H9 (cell line): Measurements from ENCODE around the gene SPOUT1. TPM values are rescaled to one million over a fixed set of nuclear protein-coding genes. Genes with fewer than 3 reads are reported as not detected.

Experiments
- DNase-seq: peaks from one replicate; pipeline ENCODE4 v3.0.0-alpha.2; 2017
- H2AFZ ChIP-seq: one replicate; pipeline ENCODE4 v1.6.1; 2013; ENCODE audit warnings: mild to moderate bottlenecking, low read length, control low read depth, moderate library complexity
- H2AK5ac ChIP-seq: 2 replicates; pipeline ENCODE4 v1.6.1; 2013; ENCODE audit warnings: low read length, control low read depth, mixed read lengths; ENCODE audit not compliant: insufficient read length
- H2BK120ac ChIP-seq: one replicate; pipeline ENCODE4 v1.6.1; 2013; ENCODE audit warnings: low read depth, mild to moderate bottlenecking, low read length, control low read depth, inconsistent platforms; ENCODE audit not compliant: poor library complexity, severe bottlenecking
- H2BK12ac ChIP-seq: 2 replicates; pipeline ENCODE4 v1.6.1; 2013; ENCODE audit warnings: low read length, control low read depth, mixed read lengths, low read depth; ENCODE audit not compliant: insufficient read length
- H2BK15ac ChIP-seq: 2 replicates; pipeline ENCODE4 v1.6.1; 2013; ENCODE audit warnings: low read depth, low read length, control low read depth
- H2BK20ac ChIP-seq: one replicate; pipeline ENCODE4 v1.6.1; 2013; ENCODE audit warnings: low read depth, mild to moderate bottlenecking, low read length, control low read depth, inconsistent platforms; ENCODE audit not compliant: poor library complexity, severe bottlenecking
- H2BK5ac ChIP-seq: 2 replicates; pipeline ENCODE4 v1.6.1; 2013; ENCODE audit warnings: low read length, control low read depth, mixed read lengths; ENCODE audit not compliant: insufficient read length
- H3K14ac ChIP-seq: 2 replicates; pipeline ENCODE4 v1.6.1; 2013; ENCODE audit warnings: low read length, control low read depth; ENCODE audit not compliant: insufficient read depth
- H3K18ac ChIP-seq: 2 replicates; pipeline ENCODE4 v1.6.1; 2013; ENCODE audit warnings: low read depth, mild to moderate bottlenecking, mixed read lengths, low read length, control low read depth; ENCODE audit not compliant: insufficient read length
- H3K23ac ChIP-seq: 2 replicates; pipeline ENCODE4 v1.6.1; 2013; ENCODE audit warnings: low read length, control low read depth, mixed read lengths, low read depth; ENCODE audit not compliant: insufficient read length
- H3K23me2 ChIP-seq: 2 replicates; pipeline ENCODE4 v1.6.1; 2013; ENCODE audit warnings: low read depth, mild to moderate bottlenecking, mixed read lengths, low read length, control low read depth; ENCODE audit not compliant: insufficient read length, poor library complexity, severe bottlenecking
- H3K27ac ChIP-seq: 2 replicates; pipeline ENCODE4 v1.5.1; 2013; ENCODE audit warnings: low read length, control low read depth, mixed read lengths, low read depth; ENCODE audit not compliant: insufficient read length
- H3K27me3 ChIP-seq: 2 replicates; pipeline ENCODE4 v1.6.1; 2013; ENCODE audit warnings: low read length, control low read depth, inconsistent platforms; ENCODE audit not compliant: insufficient read depth
- H3K4ac ChIP-seq: 2 replicates; pipeline ENCODE4 v1.6.1; 2013; ENCODE audit warnings: low read depth, mild to moderate bottlenecking, control low read depth, inconsistent platforms, low read length, moderate library complexity
- H3K4me1 ChIP-seq: 2 replicates; pipeline ENCODE4 v1.6.1; 2013; ENCODE audit warnings: low read length, control low read depth, inconsistent platforms; ENCODE audit not compliant: insufficient read depth
- H3K4me2 ChIP-seq: 2 replicates; pipeline ENCODE4 v1.6.1; 2013; ENCODE audit warnings: low read length, control low read depth, mixed read lengths; ENCODE audit not compliant: insufficient read length, insufficient read depth
- H3K56ac ChIP-seq: 2 replicates; pipeline ENCODE4 v1.6.1; 2013; ENCODE audit warnings: low read depth, mild to moderate bottlenecking, mixed read lengths, low read length, control low read depth; ENCODE audit not compliant: insufficient read length
- H3K79me1 ChIP-seq: 2 replicates; pipeline ENCODE4 v1.6.1; 2013; ENCODE audit warnings: low read depth, mild to moderate bottlenecking, moderate library complexity, low read length, control low read depth, inconsistent platforms; ENCODE audit not compliant: insufficient read depth, poor library complexity, severe bottlenecking
- H3K79me2 ChIP-seq: 2 replicates; pipeline ENCODE4 v1.6.1; 2013; ENCODE audit warnings: low read length, control low read depth, inconsistent platforms; ENCODE audit not compliant: insufficient read depth
- H3K9ac ChIP-seq: 2 replicates; pipeline ENCODE4 v1.6.1; 2013; ENCODE audit warnings: low read length, control low read depth, mixed read lengths; ENCODE audit not compliant: insufficient read length; ENCODE audit errors: extremely low read depth
- H3K9me3 ChIP-seq: one replicate; pipeline ENCODE4 v1.6.1; 2013; ENCODE audit warnings: low read depth, low read length, inconsistent platforms; ENCODE audit not compliant: control insufficient read depth
- H3T11ph ChIP-seq: one replicate; pipeline ENCODE4 v1.6.1; 2013; ENCODE audit warnings: mild to moderate bottlenecking, low read length, control low read depth, inconsistent platforms
- H4K20me1 ChIP-seq: one replicate; pipeline ENCODE4 v1.6.1; 2013; ENCODE audit not compliant: control insufficient read depth, insufficient read length, insufficient read depth
- H4K5ac ChIP-seq: 2 replicates; pipeline ENCODE4 v1.6.1; 2013; ENCODE audit warnings: low read depth, mild to moderate bottlenecking, mixed read lengths, low read length, control low read depth; ENCODE audit not compliant: insufficient read length
- H4K8ac ChIP-seq: replicated peaks from 2 replicates; pipeline ENCODE4 v1.6.1; 2013; ENCODE audit warnings: low read length, control low read depth, mixed read lengths, low read depth; ENCODE audit not compliant: insufficient read length
- H4K91ac ChIP-seq: 2 replicates; pipeline ENCODE4 v1.6.1; 2013; ENCODE audit warnings: low read depth, mild to moderate bottlenecking, moderate library complexity, mixed read lengths, low read length, control low read depth; ENCODE audit not compliant: insufficient read length
- H3K27ac Mint-ChIP-seq, 3 experiments: 2 replicates in 2 of 3; 3 replicates in 1 of 3; pipeline ENCODE4 v1.8.0; 2020 to 2021; ENCODE audit warnings: mixed read lengths in 3 of 3, mild to moderate bottlenecking in 1 of 3, moderate library complexity in 1 of 3
- H3K27me3 Mint-ChIP-seq: 2 replicates; pipeline ENCODE4 v1.8.0; 2021; ENCODE audit warnings: low read depth, mild to moderate bottlenecking, moderate library complexity, mixed read lengths
- H3K36me3 Mint-ChIP-seq, 3 experiments: 2 replicates in 2 of 3; 3 replicates in 1 of 3; pipeline ENCODE4 v1.8.0; 2020 to 2021; ENCODE audit warnings: low read depth in 3 of 3, mixed read lengths in 3 of 3; ENCODE audit not compliant: insufficient read depth in 1 of 3
- H3K4me1 Mint-ChIP-seq, 2 experiments: 2 replicates each; pipeline ENCODE4 v1.8.0; 2020; ENCODE audit warnings: mixed read lengths in 2 of 2
- H3K4me3 Mint-ChIP-seq, 2 experiments: 2 replicates in 1 of 2; 3 replicates in 1 of 2; pipeline ENCODE4 v1.8.0; 2020 to 2021; ENCODE audit warnings: mild to moderate bottlenecking in 2 of 2, mixed read lengths in 2 of 2, moderate library complexity in 1 of 2
- H3K9me3 Mint-ChIP-seq, 2 experiments: 2 replicates in 1 of 2; 3 replicates in 1 of 2; pipeline ENCODE4 v1.8.0; 2020; ENCODE audit warnings: mild to moderate bottlenecking in 2 of 2, mixed read lengths in 2 of 2, moderate library complexity in 1 of 2
- CTCF ChIP-seq: fragments of 200-600 bp; sonication (generic); conservative IDR thresholded peaks from 3 replicates; pipeline ENCODE4 v1.8.0; 2021; ENCODE audit warnings: antibody characterized with exemption, mild to moderate bottlenecking
- WGBS: extraction: QIAGEN DNeasy Blood & Tissue Kit; methylation state at CpG from one replicate; pipeline ENCODE4 v1.1.7; 2013; ENCODE audit warnings: missing lambda C conversion rate, low lambda C conversion rate, mixed read lengths; ENCODE audit not compliant: insufficient read length; ENCODE audit errors: extremely low coverage; 5-methylcytosine and 5-hydroxymethylcytosine counted together
- total RNA-seq: library from RNA; stranded (reverse); gene quantifications from 2 replicates; pipeline ENCODE4 v1.2.1, GENCODE V29; 2021

SPOUT1 gene
- total RNA-seq, 1 experiment from 2014 or later: 86.3 TPM

GRCh38 chr9:128808543-128808942, 21.1 kb downstream of the SPOUT1 start:
- Histone ChIP-seq H3K56ac (no peak overlapping the region), H3K9me3 (no peaks in the 10 kb centered on the region), H3K4ac (no peak overlapping the region), H2BK5ac (no peak overlapping the region), H4K20me1 (no peaks in the 10 kb centered on the region), H3K79me1 (no peaks in the 10 kb centered on the region), H2BK15ac (no peak overlapping the region), H3K4me2 (no peak overlapping the region), H3K27me3 (no peaks in the 10 kb centered on the region), H3K27ac (no peak overlapping the region), H3K9ac (no peak overlapping the region), H4K91ac (no peak overlapping the region), H4K8ac (no peak overlapping the region), H3K18ac (no peak overlapping the region), H2AK5ac (no peak overlapping the region), H3T11ph (no peak overlapping the region), H4K5ac (no peak overlapping the region), H2BK120ac (no peak overlapping the region), H3K14ac (no peak overlapping the region), H3K23ac (no peak overlapping the region), H3K4me1 (no peaks in the 10 kb centered on the region), H3K23me2 (no peaks in the 10 kb centered on the region), H3K79me2 (no peaks in the 10 kb centered on the region), H2BK12ac (no peak overlapping the region), H2BK20ac (no peak overlapping the region), H2AFZ (no peak overlapping the region)
- H3K4me3 Mint-ChIP-seq: no peak overlapping the region; a peak in 1 of 5 replicates
- H3K36me3 Mint-ChIP-seq: peaks cover 2 to 30% (median 27%) of the 10 kb centered on the region in 3 experiments; a peak in 5 of 7 replicates
- TF ChIP-seq CTCF: no peak
- H3K27ac Mint-ChIP-seq: 0 out of 7 replicates have a peak overlapping the region, but pooled peaks of 1 of the 3 experiments have one; percentile 23
- no peaks in the 10 kb centered on the region for H3K9me3 Mint-ChIP-seq
- no CpG with 5 or more reads among the region's 3 CpGs for WGBS
- H3K27me3 Mint-ChIP-seq: no peaks in the 10 kb centered on the region
- DNase-seq: no peak
- H3K4me1 Mint-ChIP-seq: no peaks in the 10 kb centered on the region
